Hematopoietic multipotent progenitor cell treated with erythropoietin and hydrocortisone succinate and interleukin-3 and kit ligand, for 6 days (in vitro differentiated cells): ENCODE results near the gene ESF1.
"Not testable (repeated sequence)": the region's sequence is repeated elsewhere in the genome, so short reads cannot be mapped to it uniquely, and the experiment has no call there.

Experiments
- DNase-seq: peaks from one replicate; pipeline ENCODE4 v3.0.0-alpha.2; 2015

Gene ESF1

GRCh38 chr20:13786143-13786828 lies 1.6 kb upstream of the ESF1 start:
- DNase-seq = peak; percentile 8

GRCh38 chr20:13784271-13784892 lies 337 bp downstream of the ESF1 start:
- DNase-seq = peak; percentile 26

- DNase-seq = peak; percentile 5
Observed at GRCh38 chr20:13783528-13783927, 1.2 kb downstream of the ESF1 start.

GRCh38 chr20:13778827-13779226 lies 5.9 kb downstream of the ESF1 start:
- DNase-seq = no peak

- no peak for DNase-seq
Observed at GRCh38 chr20:13777171-13777601, 7.5 kb downstream of the ESF1 start.

GRCh38 chr20:13775867-13776266 lies 8.9 kb downstream of the ESF1 start:
- no peak for DNase-seq

GRCh38 chr20:13772529-13772928 lies 12.2 kb downstream of the ESF1 start:
- no peak for DNase-seq

GRCh38 chr20:13771853-13772453 lies 12.8 kb downstream of the ESF1 start:
- peak; percentile 75 for DNase-seq

- DNase-seq = no peak
Observed at GRCh38 chr20:13770141-13770540, 14.6 kb downstream of the ESF1 start.

- no peak for DNase-seq
Observed at GRCh38 chr20:13765868-13766416, 18.8 kb downstream of the ESF1 start.

GRCh38 chr20:13765299-13765698 lies 19.4 kb downstream of the ESF1 start:
- no peak for DNase-seq

GRCh38 chr20:13760451-13760946 lies 24.2 kb downstream of the ESF1 start:
- DNase-seq = not testable (repeated sequence)

GRCh38 chr20:13758884-13759283 lies 25.8 kb downstream of the ESF1 start:
- no peak for DNase-seq

- no peak for DNase-seq
Observed at GRCh38 chr20:13756551-13756950, 28.2 kb downstream of the ESF1 start.

GRCh38 chr20:13755809-13756208 lies 28.9 kb downstream of the ESF1 start:
- no peak for DNase-seq

GRCh38 chr20:13753436-13754036 lies 31.2 kb downstream of the ESF1 start:
- no peak for DNase-seq

GRCh38 chr20:13749811-13750210 lies 34.9 kb downstream of the ESF1 start:
- no peak for DNase-seq

- no peak for DNase-seq
Observed at GRCh38 chr20:13745784-13746183, 38.9 kb downstream of the ESF1 start.

- no peak for DNase-seq
Observed at GRCh38 chr20:13744352-13744751, 40.4 kb downstream of the ESF1 start.

- no peak for DNase-seq
Observed at GRCh38 chr20:13741879-13742278, 42.8 kb downstream of the ESF1 start.

- DNase-seq = no peak
Observed at GRCh38 chr20:13739731-13740649, 44.7 kb downstream of the ESF1 start.

- not testable (repeated sequence) for DNase-seq
Observed at GRCh38 chr20:13738187-13738586, 46.5 kb downstream of the ESF1 start.
